ENCODE results near the gene APBB2.

- TF ChIP-seq POLR2A (IDR thresholded peaks at IDR 0.05) = no peak
- TF ChIP-seq, protein P1, sequence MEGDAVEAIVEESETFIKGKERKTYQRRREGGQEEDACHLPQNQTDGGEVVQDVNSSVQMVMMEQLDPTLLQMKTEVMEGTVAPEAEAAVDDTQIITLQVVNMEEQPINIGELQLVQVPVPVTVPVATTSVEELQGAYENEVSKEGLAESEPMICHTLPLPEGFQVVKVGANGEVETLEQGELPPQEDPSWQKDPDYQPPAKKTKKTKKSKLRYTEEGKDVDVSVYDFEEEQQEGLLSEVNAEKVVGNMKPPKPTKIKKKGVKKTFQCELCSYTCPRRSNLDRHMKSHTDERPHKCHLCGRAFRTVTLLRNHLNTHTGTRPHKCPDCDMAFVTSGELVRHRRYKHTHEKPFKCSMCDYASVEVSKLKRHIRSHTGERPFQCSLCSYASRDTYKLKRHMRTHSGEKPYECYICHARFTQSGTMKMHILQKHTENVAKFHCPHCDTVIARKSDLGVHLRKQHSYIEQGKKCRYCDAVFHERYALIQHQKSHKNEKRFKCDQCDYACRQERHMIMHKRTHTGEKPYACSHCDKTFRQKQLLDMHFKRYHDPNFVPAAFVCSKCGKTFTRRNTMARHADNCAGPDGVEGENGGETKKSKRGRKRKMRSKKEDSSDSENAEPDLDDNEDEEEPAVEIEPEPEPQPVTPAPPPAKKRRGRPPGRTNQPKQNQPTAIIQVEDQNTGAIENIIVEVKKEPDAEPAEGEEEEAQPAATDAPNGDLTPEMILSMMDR (IDR thresholded peaks at IDR 0.05) = no peak
- no peak for TF ChIP-seq EP300 (IDR thresholded peaks at IDR 0.05)
- TF ChIP-seq POLR2AphosphoS5 (IDR thresholded peaks at IDR 0.05) = no peak
Observed at GRCh38 chr4:40808926-40809457, 405.4 kb downstream of the APBB2 start.
